NT2/D1 (cell line): ENCODE results near the gene TAF1C.

ENCODE experiments used
- SUZ12 ChIP-seq: IDR thresholded peaks from 2 replicates; pipeline ENCODE4 v1.6.1; 2011; ENCODE audit not compliant: insufficient read length, insufficient read depth; ENCODE audit errors: extremely low read depth
- YY1 ChIP-seq: IDR thresholded peaks from 2 replicates; pipeline ENCODE4 v1.6.1; 2011; ENCODE audit not compliant: insufficient read length, insufficient read depth
- ZNF274 ChIP-seq: IDR thresholded peaks from 2 replicates; pipeline ENCODE4 v1.6.1; 2011; ENCODE audit warnings: mild to moderate bottlenecking, low read depth, low read length

GRCh38 chr16:84214451-84215066 is 27.7 kb upstream of the TAF1C start:
- TF ChIP-seq ZNF274 = no peak
- TF ChIP-seq SUZ12 = no peak
- no peak for TF ChIP-seq YY1
